ENCODE measurements around the gene AMHR2. TPM values are rescaled to one million over a fixed set of nuclear protein-coding genes. Genes with fewer than 3 reads are reported as not detected.

Gene AMHR2
- total RNA-seq, 4 donors from 2014 or later = 0.40 TPM; not detected in 3

- WGBS, 2 donors = 1% methylated on average over 13 to 27 of the region's 32 CpGs
- peak; percentile 98 to 99 for DNase-seq
- peaks cover 22 to 30% of the 10 kb centered on the region in 2 donors for H3K36me3 ChIP-seq
- H3K4me1 ChIP-seq = peaks cover 13 to 21% of the 10 kb centered on the region in 2 donors
- H3K27me3 ChIP-seq = no peaks in the 10 kb centered on the region
- peak within 1 kb of the TSS; percentile 99 for H3K27ac ChIP-seq
- intact Hi-C loops (cut with DNase I) = no loop called here
- no peaks in the 10 kb centered on the region for H3K9me3 ChIP-seq
- TF ChIP-seq POLR2A (IDR thresholded peaks at IDR 0.05) = peak in 1 of 2 donors; percentile 90
- peak; percentile 36 to 99 (median 90) for TF ChIP-seq CTCF (IDR thresholded peaks at IDR 0.05)
- peak within 1 kb of the TSS; percentile 29 to 93 (median 91) for H3K4me3 ChIP-seq (replicated peaks in 1 of 3)
These were observed 28.1 kb downstream of the AMHR2 start, which contains the start of gene PCBP2 for GRCh38 chr12:53451661-53452158. TSS of gene PCBP2 (plus strand) at chr12:53452102. CDS start at chr12:53454801, 2,699 bp downstream.

- WGBS, 2 donors = 0 to 1% methylated on average over 32 to 43 of the region's 82 CpGs
- peak overlapping the region; percentile 99 for H3K27ac ChIP-seq
- H3K9me3 ChIP-seq = no peaks in the 10 kb centered on the region
- peaks cover 26 to 37% of the 10 kb centered on the region in 2 donors for H3K36me3 ChIP-seq
- H3K4me3 ChIP-seq (replicated peaks in 1 of 3) = peak overlapping the region; percentile 29 to 93 (median 91)
- H3K4me1 ChIP-seq = peaks cover 13 to 21% of the 10 kb centered on the region in 2 donors
- intact Hi-C loops (cut with DNase I) = no loop called here
- peak; percentile 93 to 96 for DNase-seq
- no peaks in the 10 kb centered on the region for H3K27me3 ChIP-seq
- TF ChIP-seq POLR2A (IDR thresholded peaks at IDR 0.05) = no peak
- peak in 2 of 6 experiments; percentile 15 to 40 for TF ChIP-seq CTCF (IDR thresholded peaks at IDR 0.05)
These were observed 28.8 kb downstream of the AMHR2 start for GRCh38 chr12:53452159-53453077.

DNA sequence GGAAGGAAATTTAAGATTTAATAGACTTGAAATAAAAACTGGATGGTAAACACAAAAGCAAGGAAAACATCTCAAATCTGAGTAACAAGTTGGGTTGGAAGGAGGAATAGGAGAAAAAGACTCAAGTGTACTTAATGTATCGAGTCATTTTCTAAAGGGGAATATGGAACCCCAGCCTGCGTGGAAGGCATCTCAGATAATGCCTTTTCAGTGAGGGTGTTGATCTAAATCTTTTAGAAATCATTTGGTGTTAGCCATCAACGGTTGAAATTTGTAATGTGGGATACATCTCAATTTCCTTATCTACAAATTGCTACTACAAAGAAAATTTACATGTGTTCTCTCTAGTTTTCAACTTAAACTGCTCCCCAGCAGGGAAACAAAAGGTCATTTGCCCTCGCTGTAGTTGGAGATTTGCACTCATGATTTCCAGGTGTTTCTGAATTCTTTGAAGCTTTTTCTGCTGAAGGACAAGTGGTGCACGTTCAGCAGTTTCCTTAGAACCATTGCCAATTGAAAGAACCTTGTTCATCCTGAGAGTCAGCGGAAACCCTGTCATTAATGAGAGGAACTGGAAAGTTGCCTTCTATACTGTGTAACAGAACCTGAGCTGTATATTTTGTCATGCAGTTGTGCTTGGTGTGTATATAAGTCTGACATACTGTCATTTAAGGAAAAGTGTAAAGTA lies 30.4 kb downstream of the AMHR2 start:
- H3K27ac ChIP-seq = peak overlapping the region in 1 of 3 donors; percentile 99
- intact Hi-C loops (cut with DNase I) = no loop called here
- no peak for TF ChIP-seq POLR2A (IDR thresholded peaks at IDR 0.05)
- H3K4me1 ChIP-seq = peaks cover 13 to 21% of the 10 kb centered on the region in 2 donors
- no peaks in the 10 kb centered on the region for H3K9me3 ChIP-seq
- no peak for DNase-seq
- no peak overlapping the region for H3K4me3 ChIP-seq (replicated peaks in 1 of 3)
- H3K27me3 ChIP-seq = no peaks in the 10 kb centered on the region
- peaks cover 41 to 48% of the 10 kb centered on the region in 2 donors for H3K36me3 ChIP-seq
- WGBS, 2 donors = 27% methylated on average over 6 of the region's 6 CpGs

DNA sequence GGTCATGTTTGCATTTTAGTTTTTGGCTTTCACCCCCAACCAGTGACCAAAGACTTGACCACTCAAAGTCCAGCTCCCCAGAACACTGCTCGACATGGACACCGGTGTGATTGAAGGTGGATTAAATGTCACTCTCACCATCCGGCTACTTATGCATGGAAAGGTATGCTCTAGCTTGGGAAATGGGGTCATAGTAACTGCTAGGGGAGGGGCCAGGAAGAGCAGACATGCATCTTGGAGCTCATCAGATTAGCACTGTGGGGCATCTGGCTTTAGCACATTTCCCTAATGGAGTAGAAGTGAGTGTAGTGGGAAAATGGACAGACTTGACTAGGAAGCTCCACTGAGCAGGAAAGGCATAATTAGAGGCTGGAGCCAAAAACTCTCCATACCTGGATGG lies 31.1 kb downstream of the AMHR2 start:
- Histone ChIP-seq H3K27me3 (no peaks in the 10 kb centered on the region), H3K36me3 (peaks cover 47 to 55% of the 10 kb centered on the region in 2 donors), H3K4me1 (peaks cover 13 to 21% of the 10 kb centered on the region in 2 donors), H3K27ac (no peak overlapping the region), H3K9me3 (no peaks in the 10 kb centered on the region), H3K4me3 (replicated peaks in 1 of 3) (no peak overlapping the region)
- TF ChIP-seq POLR2A (IDR thresholded peaks at IDR 0.05) = no peak
- no peak for TF ChIP-seq CTCF (IDR thresholded peaks at IDR 0.05)
- 53 to 62% methylated on average over 3 of the region's 3 CpGs for WGBS, 2 donors
- no peak for DNase-seq
- intact Hi-C loops (cut with DNase I) = loop anchor here (5.0 kb wide), 1 partner anchor 53 kb away; the partner anchor contains the start of gene NPFF

DNA sequence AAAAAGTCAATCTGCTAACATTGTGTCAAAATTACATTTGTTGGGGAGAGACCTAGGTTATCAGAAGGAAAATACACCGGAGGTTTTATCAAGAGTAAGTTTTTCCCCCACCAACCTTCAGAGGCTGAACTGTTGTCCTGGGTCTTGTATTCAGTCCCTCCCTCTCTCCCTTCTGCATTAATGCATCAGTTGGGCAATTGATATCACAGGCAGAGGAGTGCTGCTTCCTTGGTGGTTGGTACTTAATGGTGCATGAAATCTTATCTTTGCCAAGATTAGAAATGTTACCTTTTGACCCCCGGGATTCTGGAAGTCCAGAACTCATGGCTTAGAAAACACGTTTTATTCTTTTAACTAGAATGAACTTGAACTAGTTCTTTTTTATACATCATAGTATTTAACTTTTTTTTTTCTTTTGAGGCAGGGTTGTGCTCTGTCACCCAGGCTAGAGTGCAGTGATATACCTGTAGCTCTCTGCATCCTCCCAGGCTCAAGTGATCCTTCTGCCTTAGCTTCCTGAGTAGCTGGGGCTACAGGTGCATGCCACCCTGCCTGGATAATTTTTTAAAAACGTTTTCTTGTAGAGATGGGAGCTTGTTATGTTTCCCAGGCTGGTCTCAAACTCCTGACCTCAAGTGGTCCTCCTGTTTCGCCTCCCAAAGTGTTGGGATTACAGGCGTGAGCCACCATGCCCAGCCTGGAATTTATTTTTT lies 33.2 kb downstream of the AMHR2 start:
- no peak for TF ChIP-seq CTCF (IDR thresholded peaks at IDR 0.05)
- no peak for TF ChIP-seq POLR2A (IDR thresholded peaks at IDR 0.05)
- Histone ChIP-seq H3K27ac (no peak overlapping the region), H3K27me3 (no peaks in the 10 kb centered on the region), H3K36me3 (peaks cover 68 to 76% of the 10 kb centered on the region in 2 donors), H3K4me3 (replicated peaks in 1 of 3) (no peak overlapping the region), H3K9me3 (no peaks in the 10 kb centered on the region), H3K4me1 (peaks cover 13 to 21% of the 10 kb centered on the region in 2 donors)
- intact Hi-C loops (cut with DNase I) = loop anchor here (5.0 kb wide), 1 partner anchor 50 kb away; the partner anchor contains the start of gene NPFF
- no peak for DNase-seq
- 62 to 67% methylated on average over 6 of the region's 6 CpGs for WGBS, 2 donors
